SH-SY5Y (cell line): Measurements from ENCODE around the gene KRTAP16-1.

ENCODE experiments used
- GATA2 ChIP-seq: IDR thresholded peaks from 2 replicates; pipeline ENCODE4 v1.6.1; 2011; ENCODE audit warnings: mild to moderate bottlenecking, low read depth, low read length
- GATA3 ChIP-seq: IDR thresholded peaks from 2 replicates; pipeline ENCODE4 v1.6.1; 2011; ENCODE audit warnings: low read depth, mild to moderate bottlenecking, low read length, moderate library complexity

DNA sequence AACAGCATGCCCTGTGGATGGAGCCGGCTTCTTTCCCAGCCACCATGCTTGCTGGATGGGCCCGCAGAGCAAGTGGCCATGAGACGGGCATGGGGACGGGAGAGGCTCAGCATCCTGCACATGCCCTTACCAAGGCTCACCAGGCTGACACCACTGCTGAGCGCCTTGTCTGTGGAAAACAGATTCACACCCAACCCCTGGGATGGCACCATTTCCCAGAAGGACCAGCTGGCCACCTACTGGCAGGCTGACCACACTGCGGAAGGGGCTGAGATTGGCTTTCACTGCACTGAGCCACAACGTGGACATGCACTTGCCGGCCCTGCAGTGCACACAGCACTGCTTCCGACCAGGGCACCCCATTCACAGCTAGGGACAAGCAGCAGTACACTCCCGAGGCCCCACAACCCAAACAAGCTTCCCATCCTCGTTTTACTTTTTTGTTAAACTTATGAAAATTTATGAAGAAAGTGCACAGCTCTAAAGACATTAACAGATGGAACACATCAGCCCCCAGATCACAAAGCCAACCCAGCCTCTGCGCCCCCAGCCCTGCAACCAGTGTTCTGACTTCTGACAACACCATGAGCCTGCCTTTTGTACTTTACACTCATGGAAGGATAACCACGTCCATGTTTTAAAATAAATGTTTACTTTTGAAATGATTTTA lies 20.3 kb upstream of the KRTAP16-1 start:
- TF ChIP-seq GATA2 (no peak), GATA3 (no peak)
